HS-5 (cell line): ENCODE measurements around the gene INTS1.
"Not testable (repeated sequence)": the region's sequence is repeated elsewhere in the genome, so short reads cannot be mapped to it uniquely, and the experiment has no call there.

Experiments
- DNase-seq: peaks from one replicate; pipeline ENCODE4 v3.0.0-alpha.2; 2012; ENCODE audit warnings: low read depth

The INTS1 gene

DNA sequence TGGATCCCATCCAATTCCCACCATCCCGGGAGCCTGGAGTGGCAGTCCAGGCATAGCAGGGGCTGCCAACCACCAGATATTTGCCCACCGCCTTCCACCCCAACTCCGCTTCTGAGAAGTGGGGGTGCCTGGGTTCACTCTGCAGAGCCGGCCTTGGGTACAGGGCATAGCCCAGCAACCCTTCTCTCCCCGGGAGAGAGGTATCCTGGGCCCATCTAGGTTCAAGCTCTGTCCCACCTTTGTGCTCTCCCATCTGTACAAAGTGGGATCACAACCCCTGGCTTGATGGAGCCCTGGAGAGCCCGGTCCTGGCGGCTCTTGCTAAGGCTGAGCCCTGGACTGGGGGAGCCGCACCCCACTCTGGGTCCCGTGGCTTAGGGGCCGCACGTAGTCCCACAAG lies 57.1 kb downstream of the INTS1 start:
- no peak for DNase-seq

- DNase-seq: no peak
Measured at GRCh38 chr7:1446620-1447032, 57.6 kb downstream of the INTS1 start.

DNA sequence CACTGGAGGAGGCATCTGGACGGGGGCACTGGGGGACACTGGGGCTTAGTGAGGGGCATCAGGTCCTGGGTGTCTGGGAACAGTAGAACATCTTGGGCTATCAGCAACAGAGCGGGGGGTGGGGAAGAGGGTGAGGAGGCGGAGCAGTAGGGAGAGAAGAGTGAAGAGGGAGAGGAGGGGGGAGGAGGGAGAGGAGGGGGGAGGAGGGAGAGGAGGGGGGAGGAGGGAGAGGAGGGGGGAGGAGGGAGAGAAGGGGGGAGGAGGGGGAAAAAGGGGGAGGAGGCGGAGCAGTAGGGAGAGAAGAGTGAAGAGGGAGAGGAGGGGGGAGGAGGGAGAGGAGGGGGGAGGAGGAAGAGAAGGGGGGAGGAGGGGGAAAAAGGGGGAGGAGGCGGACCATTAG lies 58.2 kb downstream of the INTS1 start:
- not testable (repeated sequence) for DNase-seq

- no peak for DNase-seq
Measured at GRCh38 chr7:1445341-1445740, 58.8 kb downstream of the INTS1 start.

- DNase-seq: no peak
Measured at GRCh38 chr7:1444925-1445322, 59.3 kb downstream of the INTS1 start.

DNA sequence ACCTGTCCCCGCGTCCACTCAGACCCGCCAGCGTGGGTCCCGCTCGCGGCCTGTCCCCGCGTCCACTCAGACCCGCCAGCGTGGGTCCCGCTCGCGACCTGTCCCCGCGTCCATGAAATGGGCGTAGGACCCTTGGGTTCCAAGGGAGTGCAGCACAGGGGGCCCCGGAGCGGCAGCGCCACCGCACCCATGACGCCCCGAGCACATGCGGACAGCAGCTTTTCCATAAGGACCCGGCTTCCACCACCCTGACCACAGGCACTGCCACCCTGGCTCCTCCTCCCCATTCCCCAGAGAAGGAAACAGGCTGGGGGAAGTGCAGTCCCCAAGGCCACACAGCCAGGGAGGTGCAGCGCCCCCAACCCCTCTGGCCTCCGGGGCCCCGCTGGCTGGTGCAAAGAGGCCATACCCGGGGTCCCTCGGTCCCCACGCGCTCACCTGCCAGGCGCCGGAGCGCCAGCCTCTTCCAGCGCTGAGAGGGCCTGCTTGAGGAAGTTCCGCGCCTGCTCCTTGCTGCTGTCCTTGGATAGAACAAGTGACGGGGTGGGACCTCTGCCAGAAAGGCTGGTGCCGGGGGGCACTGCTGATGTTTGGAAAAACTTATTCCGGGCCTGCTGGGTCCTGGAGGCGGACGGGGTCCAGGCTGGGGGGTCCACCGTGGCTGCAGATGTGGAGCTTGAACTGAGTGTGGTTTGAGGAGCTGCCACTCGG lies 59.8 kb downstream of the INTS1 start:
- DNase-seq: no peak

DNA sequence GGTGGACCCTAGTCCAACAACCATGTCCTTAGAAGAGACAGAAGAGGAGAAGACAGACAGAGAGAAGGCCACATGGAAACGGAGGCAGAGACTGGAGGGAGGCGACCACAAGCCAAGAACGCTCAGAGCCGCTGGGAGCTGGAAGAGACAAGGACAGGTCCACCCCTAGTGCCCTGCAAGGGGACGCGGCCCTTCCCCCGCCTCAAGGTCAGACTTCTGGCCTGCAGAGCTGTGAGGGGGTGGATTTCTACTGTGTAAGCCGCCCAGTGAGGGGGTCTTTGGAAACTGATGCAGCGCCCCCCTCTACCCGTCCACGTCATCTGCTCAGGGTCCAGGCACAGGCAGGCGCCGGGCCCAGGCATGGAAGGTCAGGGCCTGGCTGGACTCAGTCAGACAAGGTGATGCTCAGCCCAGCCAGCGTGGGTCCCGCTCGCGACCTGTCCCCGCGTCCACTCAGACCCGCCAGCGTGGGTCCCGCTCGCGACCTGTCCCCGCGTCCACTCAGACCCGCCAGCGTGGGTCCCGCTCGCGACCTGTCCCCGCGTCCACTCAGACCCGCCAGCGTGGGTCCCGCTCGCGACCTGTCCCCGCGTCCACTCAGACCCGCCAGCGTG lies 60.5 kb downstream of the INTS1 start:
- not testable (repeated sequence) for DNase-seq

DNA sequence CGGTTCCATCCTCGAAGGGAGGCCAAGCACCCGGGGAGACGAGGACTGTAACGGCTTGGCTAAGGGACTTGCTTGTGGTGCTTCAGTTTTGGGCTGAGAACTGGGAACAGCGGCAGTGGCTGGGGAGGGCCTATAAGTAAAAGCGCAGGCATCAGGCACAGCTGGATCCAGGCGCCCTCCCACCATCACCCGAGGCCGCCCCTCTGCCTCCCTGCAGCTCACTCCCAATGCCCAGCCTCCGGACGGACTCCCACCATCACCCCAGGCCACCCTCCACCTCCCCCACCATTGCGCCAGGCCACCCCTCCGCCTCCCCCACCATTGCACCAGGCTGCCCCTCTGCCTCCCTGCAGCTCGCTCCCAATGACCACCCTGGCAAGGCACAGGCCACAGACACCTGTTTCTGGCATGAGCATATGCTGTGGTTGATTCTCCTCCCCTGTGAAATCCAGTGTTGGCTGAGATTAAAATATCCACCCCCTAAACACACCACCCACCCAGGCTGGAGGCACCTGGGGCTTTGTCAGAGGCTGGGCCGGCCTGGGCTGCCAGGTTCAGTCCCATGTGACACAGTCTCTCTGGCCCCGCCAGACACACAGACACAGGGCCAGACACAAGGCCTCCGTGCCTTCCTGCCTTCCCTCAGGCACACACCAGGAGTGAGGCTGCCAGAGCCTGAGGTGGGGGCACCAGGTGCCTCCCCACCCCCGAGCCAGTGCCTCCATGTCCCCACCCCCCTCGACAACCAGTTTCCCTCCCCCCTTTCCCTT lies 61.6 kb downstream of the INTS1 start:
- DNase-seq: no peak

- DNase-seq: no peak
Measured at GRCh38 chr7:1441615-1442354, 62.4 kb downstream of the INTS1 start.

GRCh38 chr7:1440620-1441019 lies 63.6 kb downstream of the INTS1 start:
- no peak for DNase-seq

GRCh38 chr7:1439373-1440363 lies 64.5 kb downstream of the INTS1 start:
- no peak for DNase-seq

DNA sequence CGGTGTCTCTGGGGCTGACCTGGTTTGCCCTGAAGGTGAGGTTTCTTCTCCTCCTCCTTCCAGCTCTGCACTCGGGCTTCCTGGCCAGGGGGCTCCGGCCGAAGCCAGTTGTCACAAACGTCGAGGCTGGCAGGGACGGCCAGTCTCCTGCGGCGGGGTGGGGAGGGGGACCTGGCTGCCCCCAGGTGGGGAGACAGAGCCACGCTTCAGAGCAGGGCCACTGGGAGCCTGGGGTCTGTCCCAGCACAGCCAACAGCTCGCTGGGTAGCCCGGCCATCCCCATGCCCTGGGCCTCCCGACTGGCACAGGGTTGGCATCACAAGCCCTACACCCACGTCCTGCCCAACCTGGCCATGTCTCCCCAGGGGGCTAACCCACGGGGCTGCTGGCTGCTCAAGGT lies 65.4 kb downstream of the INTS1 start:
- DNase-seq: no peak

- no peak for DNase-seq
Measured at GRCh38 chr7:1438208-1438607, 66.0 kb downstream of the INTS1 start.

DNA sequence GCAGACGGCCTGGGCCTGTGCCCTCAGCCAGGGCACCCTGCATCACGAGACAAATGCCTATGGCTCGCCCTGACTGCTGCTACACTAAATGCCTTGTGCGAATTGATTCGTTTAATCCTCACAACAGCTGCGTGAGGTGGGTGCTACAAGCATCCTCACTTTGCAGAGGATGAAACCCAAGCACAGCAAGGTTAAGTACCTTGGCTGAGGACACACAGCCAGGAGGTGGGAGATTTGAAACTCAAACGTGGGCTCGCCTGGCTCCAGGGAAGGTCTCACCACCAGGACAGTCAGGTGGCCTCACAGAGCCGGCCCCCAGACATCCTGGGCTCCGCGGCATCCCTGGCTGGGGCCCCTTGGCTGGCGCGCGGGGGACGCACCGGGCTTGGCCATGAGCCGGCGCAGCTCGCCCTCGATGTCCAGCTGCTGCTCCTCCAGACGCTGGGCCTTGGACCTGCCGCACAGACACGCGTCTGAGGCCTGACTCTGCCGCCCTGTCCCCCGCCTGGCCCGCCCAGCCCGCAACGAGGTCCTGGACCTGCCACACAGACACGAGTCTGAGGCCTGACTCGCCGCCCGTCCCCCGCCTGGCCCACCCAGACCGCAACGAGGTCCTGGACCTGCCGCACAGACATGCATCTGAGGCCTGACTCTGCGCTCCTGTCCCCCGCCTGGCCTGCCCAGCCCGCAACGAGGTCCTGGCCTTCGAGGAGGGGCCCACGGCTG lies 66.9 kb downstream of the INTS1 start:
- no peak for DNase-seq

- no peak for DNase-seq
Measured at GRCh38 chr7:1436608-1437007, 67.6 kb downstream of the INTS1 start.

DNA sequence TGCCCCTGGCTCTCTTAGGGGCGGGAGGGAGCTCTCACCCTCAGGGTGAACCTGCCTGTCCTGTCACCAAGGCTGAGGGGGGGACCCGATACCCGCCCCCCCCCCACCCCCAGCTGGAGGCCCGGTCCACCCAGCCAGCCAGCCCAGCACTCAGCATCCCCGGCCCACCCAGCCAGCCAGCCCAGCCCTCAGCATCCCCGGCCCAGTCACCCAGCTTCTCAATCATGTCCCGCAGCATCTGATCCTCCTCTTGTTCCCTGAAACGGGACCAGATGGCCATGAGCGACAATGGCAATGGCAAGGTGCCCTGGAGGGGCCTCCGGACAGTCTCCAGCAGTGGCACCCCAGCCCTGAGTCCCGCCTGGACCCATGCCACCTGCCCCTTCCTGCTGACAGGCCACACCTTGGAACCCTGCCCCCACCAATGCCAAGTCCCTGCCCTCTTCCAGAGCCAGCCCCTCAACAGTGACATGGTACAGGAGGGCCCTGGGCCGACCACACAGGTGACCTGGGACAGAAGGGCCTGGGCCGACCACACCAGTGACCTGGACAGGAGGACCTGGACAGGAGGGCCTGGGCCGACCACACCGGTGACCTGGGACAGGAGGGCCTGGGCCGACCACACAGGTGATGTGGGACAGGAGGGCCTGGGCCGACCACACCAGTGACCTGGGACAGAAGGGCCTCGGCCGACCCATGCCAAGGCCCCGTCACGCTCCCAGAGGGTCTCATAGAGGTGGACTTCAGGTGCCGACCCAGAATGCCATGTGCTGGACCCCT lies 69.1 kb downstream of the INTS1 start:
- no peak for DNase-seq

DNA sequence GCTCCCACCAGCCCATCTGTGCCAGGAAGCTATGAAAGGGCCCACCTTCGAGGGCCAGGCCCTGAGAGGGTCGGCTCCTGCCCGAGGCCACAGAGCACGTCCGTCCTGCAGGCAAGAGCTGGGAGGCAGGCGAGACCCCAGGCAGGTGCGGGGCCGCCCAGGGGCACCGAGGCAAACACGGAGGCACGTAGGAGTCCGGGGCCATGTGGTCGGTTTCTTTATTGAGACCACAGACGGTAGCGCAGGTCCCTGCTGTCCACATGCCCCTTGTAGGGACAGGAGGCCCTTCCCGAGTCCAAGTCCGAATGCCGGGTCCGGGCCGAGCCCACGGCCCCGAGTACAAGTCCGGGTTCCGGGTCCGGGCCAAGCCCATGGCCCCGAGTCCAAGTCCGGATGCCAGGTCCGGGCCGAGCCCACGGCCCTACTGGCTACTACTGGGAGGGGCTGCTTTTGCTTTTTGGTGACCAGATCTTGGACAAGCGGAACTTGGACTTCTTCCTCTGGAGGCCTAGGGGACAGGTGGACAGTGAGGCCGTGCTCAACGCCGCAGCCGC lies 69.9 kb downstream of the INTS1 start:
- no peak for DNase-seq

- DNase-seq: no peak
Measured at GRCh38 chr7:1433128-1433920, 70.9 kb downstream of the INTS1 start.
